Fibroblast of mammary gland (primary cell): ENCODE data around the gene TDP1.

ENCODE experiments used
- DNase-seq: peaks from one replicate; pipeline ENCODE4 v3.0.0-alpha.2; 2010; ENCODE audit warnings: low read depth
- H3K4me3 ChIP-seq: 2 replicates; pipeline ENCODE4 v1.5.1; 2011; ENCODE audit warnings: low read depth, mild to moderate bottlenecking, low read length, moderate library complexity; ENCODE audit not compliant: control insufficient read depth
- TF ChIP-seq, protein P1 (sequence below): conservative IDR thresholded peaks from 2 replicates; pipeline ENCODE4 v1.5.1; 2011; ENCODE audit warnings: low read depth, low read length, inconsistent platforms; ENCODE audit not compliant: control insufficient read depth, insufficient read depth

TDP1 gene

DNA sequence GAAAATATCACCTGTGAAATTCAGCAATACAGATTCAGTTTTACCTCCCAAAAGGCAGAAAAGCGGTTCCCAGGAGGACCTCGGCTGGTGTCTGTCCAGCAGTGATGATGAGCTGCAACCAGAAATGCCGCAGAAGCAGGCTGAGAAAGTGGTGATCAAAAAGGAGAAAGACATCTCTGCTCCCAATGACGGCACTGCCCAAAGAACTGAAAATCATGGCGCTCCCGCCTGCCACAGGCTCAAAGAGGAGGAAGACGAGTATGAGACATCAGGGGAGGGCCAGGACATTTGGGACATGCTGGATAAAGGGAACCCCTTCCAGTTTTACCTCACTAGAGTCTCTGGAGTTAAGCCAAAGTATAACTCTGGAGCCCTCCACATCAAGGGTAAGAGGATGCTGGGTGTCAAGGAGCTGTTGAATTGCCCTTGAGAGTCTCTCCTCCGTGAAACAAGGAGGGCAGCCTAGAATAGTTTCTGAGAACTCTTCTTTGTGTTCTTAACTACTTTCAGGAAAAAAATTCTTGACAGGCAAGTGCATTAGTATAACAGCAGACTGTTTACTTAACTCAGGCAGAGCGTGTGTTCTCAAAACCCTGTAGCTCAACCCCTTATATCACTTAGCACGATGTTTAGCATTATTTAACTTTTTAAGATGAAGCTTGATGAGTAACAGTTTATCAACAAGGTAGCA, 7.7 kb downstream of the TDP1 start:
- no peak for DNase-seq
- no peak overlapping the region for H3K4me3 ChIP-seq
- TF ChIP-seq, protein P1, sequence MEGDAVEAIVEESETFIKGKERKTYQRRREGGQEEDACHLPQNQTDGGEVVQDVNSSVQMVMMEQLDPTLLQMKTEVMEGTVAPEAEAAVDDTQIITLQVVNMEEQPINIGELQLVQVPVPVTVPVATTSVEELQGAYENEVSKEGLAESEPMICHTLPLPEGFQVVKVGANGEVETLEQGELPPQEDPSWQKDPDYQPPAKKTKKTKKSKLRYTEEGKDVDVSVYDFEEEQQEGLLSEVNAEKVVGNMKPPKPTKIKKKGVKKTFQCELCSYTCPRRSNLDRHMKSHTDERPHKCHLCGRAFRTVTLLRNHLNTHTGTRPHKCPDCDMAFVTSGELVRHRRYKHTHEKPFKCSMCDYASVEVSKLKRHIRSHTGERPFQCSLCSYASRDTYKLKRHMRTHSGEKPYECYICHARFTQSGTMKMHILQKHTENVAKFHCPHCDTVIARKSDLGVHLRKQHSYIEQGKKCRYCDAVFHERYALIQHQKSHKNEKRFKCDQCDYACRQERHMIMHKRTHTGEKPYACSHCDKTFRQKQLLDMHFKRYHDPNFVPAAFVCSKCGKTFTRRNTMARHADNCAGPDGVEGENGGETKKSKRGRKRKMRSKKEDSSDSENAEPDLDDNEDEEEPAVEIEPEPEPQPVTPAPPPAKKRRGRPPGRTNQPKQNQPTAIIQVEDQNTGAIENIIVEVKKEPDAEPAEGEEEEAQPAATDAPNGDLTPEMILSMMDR: no peak

DNA sequence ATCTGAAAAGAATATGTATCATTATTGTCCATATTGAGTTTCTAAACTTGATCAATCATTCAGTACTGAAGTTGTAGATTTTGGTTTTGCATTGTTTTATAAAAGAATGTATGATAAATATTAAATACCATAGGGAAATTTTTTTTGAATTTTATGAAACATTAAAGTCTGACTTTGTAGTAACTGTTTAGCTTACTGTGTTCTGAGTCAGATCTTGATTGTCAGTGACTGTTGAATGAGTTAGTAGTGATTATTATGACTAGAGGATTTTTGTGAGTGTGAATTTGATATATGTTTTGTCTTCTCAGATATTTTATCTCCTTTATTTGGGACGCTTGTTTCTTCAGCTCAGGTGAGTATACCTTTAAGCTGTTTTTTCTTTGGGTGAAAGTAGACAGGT, 10.1 kb downstream of the TDP1 start:
- H3K4me3 ChIP-seq: no peak overlapping the region
- TF ChIP-seq, protein P1: no peak
- no peak for DNase-seq

GRCh38 chr14:89973234-89973823, 17.6 kb downstream of the TDP1 start:
- no peak overlapping the region for H3K4me3 ChIP-seq
- TF ChIP-seq, protein P1: peak; percentile 95
- DNase-seq: peak; percentile 72

DNA sequence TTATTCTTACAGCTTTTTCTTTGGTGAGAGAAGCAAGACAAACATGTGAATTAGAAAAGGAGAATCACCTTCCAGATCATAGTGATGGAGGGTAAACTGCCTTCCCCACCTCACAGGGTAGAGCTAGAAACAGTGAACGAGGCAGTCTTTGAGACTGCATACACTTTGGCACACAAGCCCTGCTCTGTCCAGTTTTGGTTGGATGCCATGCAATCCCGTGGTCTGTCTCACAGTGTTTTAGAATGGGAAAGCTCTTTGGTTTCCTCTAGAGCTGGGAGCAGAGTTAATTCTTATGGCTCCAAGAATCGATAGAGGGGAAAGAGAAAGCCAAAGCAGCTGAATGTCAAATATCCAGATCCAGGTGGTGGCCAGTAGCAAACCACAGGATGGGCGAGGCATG, 21.9 kb downstream of the TDP1 start:
- DNase-seq: no peak
- no peak overlapping the region for H3K4me3 ChIP-seq
- TF ChIP-seq, protein P1: no peak

DNA sequence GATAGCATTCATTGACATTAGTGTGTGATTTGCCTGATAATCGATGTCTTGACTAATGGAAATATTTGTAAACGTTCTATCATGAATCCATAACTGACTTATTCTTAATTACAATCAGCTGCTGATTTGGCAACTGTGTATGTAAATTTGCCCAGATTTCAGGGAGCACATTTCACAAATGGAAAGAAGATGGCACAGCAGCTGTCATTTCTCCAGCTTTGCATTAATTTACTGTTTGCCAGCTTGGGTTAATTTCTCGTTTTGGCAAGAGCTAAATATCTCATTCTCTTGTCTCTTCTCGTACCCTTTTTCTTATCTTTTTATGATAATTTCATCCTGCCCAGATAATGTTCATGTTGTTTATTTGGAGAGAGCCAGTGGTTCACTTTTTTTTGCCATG, 22.9 kb downstream of the TDP1 start:
- no peak overlapping the region for H3K4me3 ChIP-seq
- TF ChIP-seq, protein P1: no peak
- no peak for DNase-seq

DNA sequence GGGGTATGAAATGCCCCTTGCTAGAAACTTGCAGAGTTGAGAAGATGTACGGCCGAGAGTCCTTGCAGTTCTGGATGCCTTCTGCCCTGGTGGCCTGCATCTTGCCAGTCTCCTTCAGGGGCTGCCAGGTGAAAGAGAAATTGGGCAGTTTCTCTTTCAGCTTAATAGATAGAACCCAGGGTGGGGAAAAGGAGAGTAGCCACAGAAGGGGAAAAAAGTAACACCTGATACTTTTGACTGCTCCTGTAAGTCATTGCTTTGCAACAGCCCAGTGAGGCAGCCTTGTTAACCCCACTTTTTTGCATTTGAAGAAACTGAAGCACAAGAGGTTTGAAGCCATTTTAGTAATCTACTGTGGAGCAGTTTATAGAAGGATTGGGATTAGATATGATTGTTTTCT, 27.6 kb downstream of the TDP1 start:
- no peak for DNase-seq
- H3K4me3 ChIP-seq: no peak overlapping the region
- TF ChIP-seq, protein P1: no peak
